Psoas muscle (tissue), 8 donors: ENCODE measurements around the gene LHFPL3. TPM values are rescaled to one million over a fixed set of nuclear protein-coding genes. Genes with fewer than 3 reads are reported as not detected.

Experiments used
- ATAC-seq, 4 donors: fragments of 200-7000 bp; cut with Tn5 transposase; one replicate each; pipeline ENCODE4 v1.9.1; 2020; ENCODE audit warnings: moderate library complexity in 3 of 4, mild to moderate bottlenecking in 2 of 4
- DNase-seq, 2 donors: peaks; one replicate each; pipeline ENCODE4 v3.0.0-alpha.2; 2020
- H3K27ac ChIP-seq: fragments of 200-600 bp; one replicate; pipeline ENCODE4 v1.8.0; 2022
- H3K27me3 ChIP-seq, 3 donors: fragments of 200-600 bp in 1 of 3; one replicate each; pipeline versions ENCODE4 v1.6.1 to v1.8.0; 2013 to 2022; ENCODE audit warnings: low read length in 2 of 3, mild to moderate bottlenecking in 2 of 3, moderate library complexity in 1 of 3; ENCODE audit not compliant: insufficient read depth in 3 of 3
- H3K36me3 ChIP-seq, 2 donors: fragments of 200-600 bp in 1 of 2; one replicate each; pipeline versions ENCODE4 v1.6.1 to v1.8.0; 2013 to 2022; ENCODE audit warnings: low read depth in 1 of 2, mild to moderate bottlenecking in 1 of 2, moderate library complexity in 1 of 2; ENCODE audit not compliant: insufficient read depth in 1 of 2
- H3K4me1 ChIP-seq: fragments of 200-600 bp; one replicate; pipeline ENCODE4 v1.8.0; 2022
- H3K4me3 ChIP-seq: fragments of 200-600 bp; one replicate; pipeline ENCODE4 v1.8.0; 2022; ENCODE audit warnings: mild to moderate bottlenecking
- H3K9me3 ChIP-seq: fragments of 200-600 bp; one replicate; pipeline ENCODE4 v1.8.0; 2022
- WGBS, 3 donors: extraction: QIAGEN DNeasy Blood & Tissue Kit; methylation state at CpG; one replicate each; pipeline versions ENCODE4 v1.1.6 to v1.1.7; 2013; 5-methylcytosine and 5-hydroxymethylcytosine counted together
- intact Hi-C, 2 donors: fragments of 100-400 bp; cut with DNase I; formaldehyde crosslinking; loops; one replicate each; pipeline versions ENCODE4 v1.11.0 to v1.14.2; 2022
- polyA plus RNA-seq, 3 donors: library from polyadenylated mRNA; stranded (reverse); fragments of 200-250 nt; gene quantifications; one replicate each; pipeline ENCODE4 v1.2.3, GENCODE V29; 2013
- total RNA-seq, 4 donors: library from RNA; stranded (reverse); fragmentation: NEBNext Ultra II Directional in 2 of 4; extraction: Animal tissue kit (Norgen Biotek cat#: 25700) in 2 of 4; gene quantifications; one replicate each; pipeline versions ENCODE4 v1.2.1 to v1.2.4, GENCODE V29; 2021 to 2023
- TF ChIP-seq, protein P1 (sequence below): fragments of 200-600 bp; IDR thresholded peaks from one replicate; pipeline ENCODE4 v1.8.0; 2022; ENCODE audit warnings: antibody characterized with exemption
- donor health status: healthy with polysubstance abuse.
- donor health status: DM: no; HTN: no; CAD: no; lungs with moderate emphysema.
- donor health status: Bipolar disorder and iron deficiency.
- donor health status: healthy.
- donor health status: DM: yes; HTN: yes; CAD: no.
- donor health status: DM: no; HTN: no; CAD: no.
- donor health status: DM: no; HTN: no; CAD: no.
- donor health status: DM: yes; HTN: yes; CAD: no.

LHFPL3 gene
- total and polyA plus RNA-seq, 7 donors: not detected

- H3K27ac ChIP-seq: no peak overlapping the region
- no peaks in the 10 kb centered on the region for H3K4me1 ChIP-seq
- intact Hi-C loops: no loop called here
- H3K36me3 ChIP-seq: no peaks in the 10 kb centered on the region
- peaks cover 0 to 10% (median 0%) of the 10 kb centered on the region in 3 donors for H3K27me3 ChIP-seq
- TF ChIP-seq, protein P1, sequence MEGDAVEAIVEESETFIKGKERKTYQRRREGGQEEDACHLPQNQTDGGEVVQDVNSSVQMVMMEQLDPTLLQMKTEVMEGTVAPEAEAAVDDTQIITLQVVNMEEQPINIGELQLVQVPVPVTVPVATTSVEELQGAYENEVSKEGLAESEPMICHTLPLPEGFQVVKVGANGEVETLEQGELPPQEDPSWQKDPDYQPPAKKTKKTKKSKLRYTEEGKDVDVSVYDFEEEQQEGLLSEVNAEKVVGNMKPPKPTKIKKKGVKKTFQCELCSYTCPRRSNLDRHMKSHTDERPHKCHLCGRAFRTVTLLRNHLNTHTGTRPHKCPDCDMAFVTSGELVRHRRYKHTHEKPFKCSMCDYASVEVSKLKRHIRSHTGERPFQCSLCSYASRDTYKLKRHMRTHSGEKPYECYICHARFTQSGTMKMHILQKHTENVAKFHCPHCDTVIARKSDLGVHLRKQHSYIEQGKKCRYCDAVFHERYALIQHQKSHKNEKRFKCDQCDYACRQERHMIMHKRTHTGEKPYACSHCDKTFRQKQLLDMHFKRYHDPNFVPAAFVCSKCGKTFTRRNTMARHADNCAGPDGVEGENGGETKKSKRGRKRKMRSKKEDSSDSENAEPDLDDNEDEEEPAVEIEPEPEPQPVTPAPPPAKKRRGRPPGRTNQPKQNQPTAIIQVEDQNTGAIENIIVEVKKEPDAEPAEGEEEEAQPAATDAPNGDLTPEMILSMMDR: no peak
- no peak overlapping the region for H3K4me3 ChIP-seq
- WGBS, 3 donors: 47 to 76% (median 73%) methylated on average over 2 of the region's 2 CpGs
- no peaks in the 10 kb centered on the region for H3K9me3 ChIP-seq
- DNase-seq: no peak
- no peak for ATAC-seq
Observed at GRCh38 chr7:104779888-104780287, 451.5 kb downstream of the LHFPL3 start.

DNA sequence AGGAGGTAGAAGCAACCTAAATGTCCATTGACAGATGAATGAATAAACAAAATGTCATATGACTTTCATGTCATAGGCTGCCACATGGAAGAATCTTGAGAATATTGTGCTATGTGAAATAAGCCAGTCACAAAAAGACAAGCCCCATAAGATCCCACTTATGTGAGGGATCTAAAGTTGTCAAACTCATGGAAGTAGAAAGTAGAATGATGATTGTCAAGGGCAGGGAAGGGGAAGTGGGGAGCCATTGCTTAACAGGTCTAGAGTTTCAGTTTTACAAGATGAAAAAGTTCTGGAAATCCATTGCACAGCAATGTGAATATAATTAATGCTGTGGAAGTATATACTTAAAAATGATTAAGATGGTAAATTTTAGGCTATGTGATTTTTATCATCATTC lies 456.3 kb downstream of the LHFPL3 start:
- no peaks in the 10 kb centered on the region for H3K36me3 ChIP-seq
- H3K4me1 ChIP-seq: no peaks in the 10 kb centered on the region
- ATAC-seq (no peak), DNase-seq (no peak)
- H3K9me3 ChIP-seq: no peaks in the 10 kb centered on the region
- H3K27me3 ChIP-seq: peaks cover 0 to 10% (median 0%) of the 10 kb centered on the region in 3 donors
- TF ChIP-seq, protein P1: no peak
- H3K27ac ChIP-seq: no peak overlapping the region
- H3K4me3 ChIP-seq: no peak overlapping the region
- intact Hi-C loops: no loop called here

DNA sequence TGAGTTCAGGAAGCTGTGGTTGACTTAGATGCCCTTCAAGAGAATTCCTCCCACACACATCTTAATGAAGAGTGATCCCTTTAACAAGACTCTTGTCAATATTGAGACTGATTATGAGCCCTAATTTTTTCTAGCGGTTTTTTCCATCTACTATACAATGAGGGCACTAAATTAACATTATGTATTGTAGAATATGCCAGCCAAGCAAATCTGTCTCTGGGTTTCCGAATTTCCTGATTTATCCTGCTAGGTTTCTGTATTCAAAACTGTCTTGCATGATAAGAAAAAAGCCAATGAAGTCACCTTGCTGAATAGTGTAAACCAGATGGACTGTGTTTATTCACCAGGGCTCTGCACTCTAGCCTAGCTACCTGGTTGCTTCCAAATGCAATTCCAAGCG lies 461.4 kb downstream of the LHFPL3 start:
- intact Hi-C loops: no loop called here
- ATAC-seq: no peak
- TF ChIP-seq, protein P1: no peak
- WGBS, 3 donors: 71 to 76% (median 73%) methylated on average over 3 of the region's 3 CpGs
- no peak overlapping the region for H3K27ac ChIP-seq
- no peaks in the 10 kb centered on the region for H3K9me3 ChIP-seq
- no peaks in the 10 kb centered on the region for H3K4me1 ChIP-seq
- peaks cover 0 to 3% (median 0%) of the 10 kb centered on the region in 3 donors for H3K27me3 ChIP-seq
- H3K36me3 ChIP-seq: no peaks in the 10 kb centered on the region
- DNase-seq: no peak
- no peak overlapping the region for H3K4me3 ChIP-seq

GRCh38 chr7:104790440-104790839 lies 462.0 kb downstream of the LHFPL3 start:
- DNase-seq: no peak
- WGBS, 3 donors: 33 to 42% (median 34%) methylated on average over 2 of the region's 2 CpGs
- H3K4me3 ChIP-seq: no peak overlapping the region
- TF ChIP-seq, protein P1: no peak
- intact Hi-C loops: no loop called here
- no peaks in the 10 kb centered on the region for H3K9me3 ChIP-seq
- H3K27ac ChIP-seq: no peak overlapping the region
- peaks cover 0 to 3% (median 0%) of the 10 kb centered on the region in 3 donors for H3K27me3 ChIP-seq
- H3K4me1 ChIP-seq: no peaks in the 10 kb centered on the region
- no peaks in the 10 kb centered on the region for H3K36me3 ChIP-seq
- no peak for ATAC-seq

GRCh38 chr7:104791080-104791479 lies 462.7 kb downstream of the LHFPL3 start:
- no peak overlapping the region for H3K4me3 ChIP-seq
- ATAC-seq (no peak), DNase-seq (no peak)
- peaks cover 0 to 3% (median 0%) of the 10 kb centered on the region in 3 donors for H3K27me3 ChIP-seq
- TF ChIP-seq, protein P1: no peak
- no peaks in the 10 kb centered on the region for H3K36me3 ChIP-seq
- H3K27ac ChIP-seq: no peak overlapping the region
- no peaks in the 10 kb centered on the region for H3K9me3 ChIP-seq
- intact Hi-C loops: no loop called here
- no peaks in the 10 kb centered on the region for H3K4me1 ChIP-seq
